ENCODE results near the gene GRIK2.

- TF ChIP-seq, protein P1, sequence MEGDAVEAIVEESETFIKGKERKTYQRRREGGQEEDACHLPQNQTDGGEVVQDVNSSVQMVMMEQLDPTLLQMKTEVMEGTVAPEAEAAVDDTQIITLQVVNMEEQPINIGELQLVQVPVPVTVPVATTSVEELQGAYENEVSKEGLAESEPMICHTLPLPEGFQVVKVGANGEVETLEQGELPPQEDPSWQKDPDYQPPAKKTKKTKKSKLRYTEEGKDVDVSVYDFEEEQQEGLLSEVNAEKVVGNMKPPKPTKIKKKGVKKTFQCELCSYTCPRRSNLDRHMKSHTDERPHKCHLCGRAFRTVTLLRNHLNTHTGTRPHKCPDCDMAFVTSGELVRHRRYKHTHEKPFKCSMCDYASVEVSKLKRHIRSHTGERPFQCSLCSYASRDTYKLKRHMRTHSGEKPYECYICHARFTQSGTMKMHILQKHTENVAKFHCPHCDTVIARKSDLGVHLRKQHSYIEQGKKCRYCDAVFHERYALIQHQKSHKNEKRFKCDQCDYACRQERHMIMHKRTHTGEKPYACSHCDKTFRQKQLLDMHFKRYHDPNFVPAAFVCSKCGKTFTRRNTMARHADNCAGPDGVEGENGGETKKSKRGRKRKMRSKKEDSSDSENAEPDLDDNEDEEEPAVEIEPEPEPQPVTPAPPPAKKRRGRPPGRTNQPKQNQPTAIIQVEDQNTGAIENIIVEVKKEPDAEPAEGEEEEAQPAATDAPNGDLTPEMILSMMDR (IDR thresholded peaks at IDR 0.05), result no peak
- TF ChIP-seq POLR2AphosphoS5 (IDR thresholded peaks at IDR 0.05), result no peak
- TF ChIP-seq POLR2A (IDR thresholded peaks at IDR 0.05), result no peak
- no peak for TF ChIP-seq EP300 (IDR thresholded peaks at IDR 0.05; ENCODE audit: low read depth)
These were observed 376.6 kb downstream of the GRIK2 start for GRCh38 chr6:101770116-101770515.
